Body of pancreas (tissue), 4 donors: ENCODE data around the gene FANCB.

Source experiments
- CTCF ChIP-seq, 7 experiments: fragments of 450-650 bp in 4 of 7; fragments of 200-600 bp in 3 of 7; sonication (generic) in 3 of 7; IDR thresholded peaks; one replicate each; pipeline ENCODE4 v1.5.1; 2016 to 2019; ENCODE audit warnings: antibody characterized with exemption in 7 of 7
- POLR2A ChIP-seq, 3 donors: fragments of 450-650 bp; IDR thresholded peaks; one replicate each; pipeline ENCODE4 v1.6.1; 2016; ENCODE audit warnings: antibody characterized with exemption in 3 of 3, mild to moderate bottlenecking in 2 of 3

GRCh38 chrX:14915596-14915995 lies 42.7 kb upstream of the FANCB start:
- no peak for TF ChIP-seq CTCF (IDR thresholded peaks at IDR 0.05)
- no peak for TF ChIP-seq POLR2A (IDR thresholded peaks at IDR 0.05)
